Activated T-cell treated with anti-CD3 and anti-CD28 coated beads, Interleukin-2, amount 50 U/mL, for 4 hours (primary cell): ENCODE data around the gene PPFIA4. TPM values are rescaled to one million over a fixed set of nuclear protein-coding genes. Genes with fewer than 3 reads are reported as not detected.

Source experiments
- ATAC-seq, 2 donors: fragments of 200-7000 bp; cut with Tn5 transposase; one replicate each; pipeline ENCODE4 v1.10.0; 2021
- DNase-seq: peaks from one replicate; pipeline ENCODE4 v3.0.0-alpha.2; 2020
- H3K27me3 Mint-ChIP-seq: one replicate; pipeline ENCODE4 v1.8.0; 2021; ENCODE audit warnings: low read depth, mixed read lengths
- H3K36me3 Mint-ChIP-seq: one replicate; pipeline ENCODE4 v1.8.0; 2022; ENCODE audit warnings: mixed read lengths; ENCODE audit not compliant: insufficient read depth
- H3K4me1 Mint-ChIP-seq: one replicate; pipeline ENCODE4 v1.8.0; 2021; ENCODE audit warnings: low read depth, mixed read lengths
- H3K4me3 Mint-ChIP-seq: one replicate; pipeline ENCODE4 v1.8.0; 2021; ENCODE audit warnings: mild to moderate bottlenecking, moderate library complexity, mixed read lengths
- H3K9me3 Mint-ChIP-seq: one replicate; pipeline ENCODE4 v1.8.0; 2021; ENCODE audit warnings: mixed read lengths
- total RNA-seq, 3 donors: library from RNA; stranded (reverse); gene quantifications; one replicate each; pipeline ENCODE4 v1.2.1, GENCODE V29; 2021

The PPFIA4 gene
- total RNA-seq, 3 donors from 2014 or later, result 0.37 to 1.2 (median 0.82) TPM

DNA sequence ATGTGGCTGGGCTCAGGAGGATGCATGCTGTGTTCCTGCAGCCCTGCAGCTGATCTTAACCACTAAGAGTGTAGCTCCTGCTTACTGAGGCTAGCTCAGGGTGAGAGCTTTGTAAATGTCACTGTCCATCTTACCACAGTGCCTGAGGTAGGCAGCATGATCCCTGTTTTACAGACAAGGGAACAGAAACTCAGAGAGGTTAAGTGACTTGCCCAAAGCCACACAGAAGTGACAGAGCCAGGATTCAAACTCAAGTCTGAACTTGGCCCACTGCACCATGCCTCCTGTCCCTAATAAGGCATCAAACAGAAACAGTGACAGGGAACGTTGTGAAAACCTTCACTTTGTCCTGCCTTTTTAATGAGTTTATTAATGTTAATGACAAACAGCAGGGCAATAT lies 27.9 kb downstream of the PPFIA4 start:
- Mint-ChIP-seq H3K4me1 (no peaks in the 10 kb centered on the region), H3K9me3 (no peaks in the 10 kb centered on the region), H3K36me3 (no peaks in the 10 kb centered on the region), H3K27me3 (peaks cover 10% of the 10 kb centered on the region), H3K4me3 (no peak overlapping the region)
- DNase-seq, result no peak
- ATAC-seq, result no peak

DNA sequence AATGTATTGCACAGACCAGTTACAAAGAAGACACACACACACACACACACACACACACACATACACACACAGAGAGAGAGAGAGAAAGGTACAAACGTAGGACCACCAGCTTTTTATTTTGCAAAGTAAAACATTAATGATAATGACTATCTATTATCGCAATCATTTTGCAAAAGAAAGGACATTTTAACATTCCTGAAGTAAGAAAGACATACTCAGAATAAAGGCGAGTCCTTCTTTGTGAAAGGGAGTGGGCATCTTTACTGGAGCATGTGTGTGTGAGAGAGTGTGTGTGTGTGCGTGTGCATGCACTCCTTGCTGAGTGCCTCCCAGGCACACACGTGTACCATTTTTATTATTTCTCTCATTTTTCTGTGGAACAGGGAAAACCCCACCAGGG lies 28.4 kb downstream of the PPFIA4 start:
- H3K36me3 Mint-ChIP-seq, result no peaks in the 10 kb centered on the region

DNA sequence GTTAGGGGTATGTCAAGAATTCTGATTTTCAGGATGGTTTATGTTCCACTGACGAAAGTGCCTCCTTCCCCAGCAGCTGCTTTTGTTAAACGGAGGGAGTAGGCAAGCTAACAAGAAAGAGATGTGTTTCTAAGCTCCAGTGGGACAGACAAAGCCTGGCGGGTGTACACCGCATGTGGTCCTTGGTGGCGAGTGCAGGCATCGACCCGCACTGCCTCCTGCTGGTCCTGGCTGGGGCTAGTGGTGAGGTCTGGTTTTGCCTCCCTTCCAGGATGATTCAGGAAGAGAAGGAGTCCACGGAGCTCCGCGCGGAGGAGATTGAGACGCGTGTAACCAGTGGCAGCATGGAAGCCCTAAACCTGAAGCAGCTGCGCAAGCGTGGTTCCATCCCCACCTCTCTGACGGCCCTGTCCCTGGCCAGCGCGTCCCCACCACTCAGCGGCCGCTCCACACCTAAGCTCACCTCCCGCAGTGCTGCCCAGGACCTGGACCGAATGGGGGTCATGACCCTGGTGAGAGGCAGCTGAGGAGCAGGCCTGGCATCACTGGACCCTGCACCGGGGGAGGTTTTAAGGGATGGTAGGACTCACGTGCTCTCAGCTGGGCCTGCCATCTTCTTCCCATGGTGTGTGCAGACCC lies 29.0 kb downstream of the PPFIA4 start:
- Mint-ChIP-seq H3K4me1 (no peaks in the 10 kb centered on the region), H3K36me3 (no peaks in the 10 kb centered on the region), H3K27me3 (peaks cover 12% of the 10 kb centered on the region), H3K9me3 (no peaks in the 10 kb centered on the region), H3K4me3 (no peak overlapping the region)
- no peak for ATAC-seq
- no peak for DNase-seq

More for the DNA sequence above, 28.4 kb downstream of the PPFIA4 start:
- no peaks in the 10 kb centered on the region for H3K4me1 Mint-ChIP-seq
- peaks cover 12% of the 10 kb centered on the region for H3K27me3 Mint-ChIP-seq
- no peaks in the 10 kb centered on the region for H3K9me3 Mint-ChIP-seq
- DNase-seq (no peak), ATAC-seq (no peak)
- H3K4me3 Mint-ChIP-seq, result no peak overlapping the region

DNA sequence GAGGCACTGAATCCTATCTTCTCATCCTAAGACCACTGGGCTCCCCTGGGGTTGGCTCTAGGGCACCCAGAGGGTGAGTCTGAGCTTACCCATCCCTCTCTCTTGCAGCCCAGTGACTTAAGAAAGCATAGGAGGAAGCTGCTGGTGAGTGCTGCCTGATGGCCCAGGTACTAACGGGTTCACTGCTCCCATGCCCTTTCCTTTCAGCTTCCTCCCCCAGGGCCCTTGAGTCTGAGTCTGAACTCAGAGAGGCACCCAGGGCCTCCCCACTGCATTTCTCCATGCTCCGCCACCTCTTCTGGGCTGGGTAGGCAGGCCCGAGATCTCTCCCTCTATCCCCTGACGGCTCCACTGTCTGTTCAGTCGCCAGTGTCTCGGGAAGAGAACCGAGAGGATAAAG lies 29.7 kb downstream of the PPFIA4 start:
- no peaks in the 10 kb centered on the region for H3K9me3 Mint-ChIP-seq
- H3K4me3 Mint-ChIP-seq, result no peak overlapping the region
- H3K27me3 Mint-ChIP-seq, result peaks cover 8% of the 10 kb centered on the region
- no peaks in the 10 kb centered on the region for H3K36me3 Mint-ChIP-seq
- DNase-seq (no peak), ATAC-seq (no peak)
- no peaks in the 10 kb centered on the region for H3K4me1 Mint-ChIP-seq

DNA sequence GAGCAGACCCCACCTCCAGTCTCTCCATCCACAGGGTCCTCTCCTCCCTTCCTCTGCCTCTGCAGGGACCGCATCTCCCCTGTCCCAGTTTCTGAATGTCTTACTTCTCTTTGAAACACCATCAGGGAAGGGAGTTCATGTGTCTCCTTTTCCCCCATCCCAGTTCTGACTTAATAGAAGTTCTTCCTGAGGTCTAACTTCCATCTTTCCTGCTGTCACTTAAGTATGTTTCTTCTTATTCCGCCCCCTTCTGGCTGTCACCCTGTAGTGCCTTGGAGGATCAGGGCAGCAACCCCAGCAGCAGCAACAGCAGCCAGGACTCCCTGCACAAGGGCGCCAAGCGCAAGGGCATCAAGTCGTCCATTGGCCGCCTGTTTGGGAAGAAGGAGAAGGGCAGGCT lies 30.2 kb downstream of the PPFIA4 start:
- no peak overlapping the region for H3K4me3 Mint-ChIP-seq
- DNase-seq (no peak), ATAC-seq (no peak)
- peaks cover 5% of the 10 kb centered on the region for H3K27me3 Mint-ChIP-seq
- no peaks in the 10 kb centered on the region for H3K9me3 Mint-ChIP-seq
- no peaks in the 10 kb centered on the region for H3K4me1 Mint-ChIP-seq
- H3K36me3 Mint-ChIP-seq, result no peaks in the 10 kb centered on the region

DNA sequence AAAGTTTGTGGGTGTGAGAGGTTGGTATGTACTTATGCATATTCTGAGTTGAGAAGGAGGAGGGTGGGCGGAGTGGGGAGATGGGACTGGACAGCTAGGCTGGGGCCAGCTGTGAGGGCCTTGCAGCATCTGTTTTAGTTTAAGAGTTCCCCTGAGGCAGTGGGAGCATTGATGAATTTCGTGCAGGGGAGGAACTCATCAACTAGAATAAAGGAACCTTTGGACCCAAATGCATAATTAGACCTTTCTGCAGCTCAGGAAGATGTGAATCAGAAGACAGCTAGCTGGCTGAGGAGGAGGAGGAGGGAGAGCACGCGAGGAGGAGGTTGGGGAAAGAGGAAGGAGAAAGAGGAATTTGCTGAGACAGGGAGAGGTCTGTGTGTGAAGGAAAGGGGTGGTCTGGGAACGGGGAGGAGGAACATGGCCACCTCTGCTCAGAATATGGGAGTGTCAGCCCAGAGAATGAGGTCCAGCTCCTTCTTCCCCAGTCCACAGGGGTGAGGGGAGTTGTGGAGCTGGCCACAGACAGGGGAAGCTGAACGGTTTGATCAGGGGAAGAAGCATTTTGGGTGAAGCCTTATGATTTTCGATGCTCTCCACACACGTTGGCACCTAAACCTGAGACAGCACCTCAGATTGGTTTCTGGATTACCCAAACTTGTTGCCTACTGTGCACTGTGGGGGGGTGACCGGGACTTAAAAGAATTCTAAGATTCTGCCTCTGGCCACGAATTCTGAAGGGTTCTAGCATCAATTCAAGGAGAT lies 31.8 kb downstream of the PPFIA4 start:
- Mint-ChIP-seq H3K9me3 (no peaks in the 10 kb centered on the region), H3K4me3 (no peak overlapping the region)

DNA sequence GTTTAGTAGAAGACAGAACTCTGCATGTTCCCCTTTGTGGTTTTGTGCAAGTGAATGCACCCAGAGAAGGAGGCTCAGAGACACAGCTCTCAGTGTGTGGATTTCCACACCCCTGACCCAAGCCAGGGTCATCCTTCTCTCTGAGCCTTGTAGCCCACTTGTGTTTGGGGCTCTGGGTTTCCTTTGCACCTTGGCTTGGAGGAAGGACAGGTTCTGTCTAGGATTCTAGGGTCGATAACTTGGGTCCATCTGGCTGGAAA lies 32.3 kb downstream of the PPFIA4 start:
- no peaks in the 10 kb centered on the region for H3K36me3 Mint-ChIP-seq
- no peak overlapping the region for H3K4me3 Mint-ChIP-seq
- peaks cover 5% of the 10 kb centered on the region for H3K27me3 Mint-ChIP-seq
- no peaks in the 10 kb centered on the region for H3K4me1 Mint-ChIP-seq
- ATAC-seq (no peak), DNase-seq (no peak)
- H3K9me3 Mint-ChIP-seq, result no peaks in the 10 kb centered on the region

More for the DNA sequence above, 31.8 kb downstream of the PPFIA4 start:
- no peaks in the 10 kb centered on the region for H3K4me1 Mint-ChIP-seq
- no peaks in the 10 kb centered on the region for H3K36me3 Mint-ChIP-seq
- ATAC-seq (no peak), DNase-seq (no peak)
- peaks cover 5% of the 10 kb centered on the region for H3K27me3 Mint-ChIP-seq

DNA sequence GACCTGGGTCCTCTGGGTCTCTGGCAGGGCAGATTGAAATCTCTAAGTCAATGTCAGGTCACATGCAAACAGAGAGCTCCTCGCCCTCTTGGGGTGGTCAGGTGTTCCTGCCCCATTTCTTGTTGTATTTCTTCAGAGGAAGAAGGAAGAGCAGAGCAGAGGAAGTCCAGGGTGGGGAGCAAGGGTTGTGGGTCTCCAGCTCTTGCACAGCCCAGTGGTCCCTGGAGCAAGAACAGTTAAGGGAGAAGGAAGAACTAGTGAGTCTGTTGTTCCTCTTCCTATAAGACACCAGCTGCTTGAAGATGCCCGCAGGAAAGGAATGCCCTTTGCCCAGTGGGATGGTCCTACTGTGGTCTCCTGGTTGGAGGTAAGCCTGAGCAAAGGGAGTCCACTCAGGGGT lies 33.2 kb downstream of the PPFIA4 start:
- no peak for ATAC-seq
- no peaks in the 10 kb centered on the region for H3K9me3 Mint-ChIP-seq
- DNase-seq, result no peak
- no peak overlapping the region for H3K4me3 Mint-ChIP-seq
- H3K4me1 Mint-ChIP-seq, result no peaks in the 10 kb centered on the region
- peaks cover 5% of the 10 kb centered on the region for H3K27me3 Mint-ChIP-seq
- no peaks in the 10 kb centered on the region for H3K36me3 Mint-ChIP-seq

DNA sequence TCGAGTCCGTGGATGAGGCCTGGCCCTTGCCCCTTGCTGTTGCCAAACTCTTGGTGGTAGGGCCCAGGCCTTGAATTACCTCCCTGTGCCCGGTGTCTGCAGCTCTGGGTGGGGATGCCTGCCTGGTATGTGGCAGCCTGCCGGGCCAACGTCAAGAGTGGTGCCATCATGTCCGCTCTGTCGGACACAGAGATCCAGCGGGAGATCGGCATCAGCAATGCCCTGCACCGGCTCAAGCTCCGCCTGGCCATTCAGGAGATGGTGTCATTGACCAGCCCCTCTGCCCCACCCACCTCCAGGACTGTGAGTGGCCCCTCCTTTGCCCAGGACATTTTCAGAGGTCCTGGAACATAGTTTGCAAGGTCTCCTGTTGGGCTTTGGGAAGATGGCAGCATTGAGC lies 33.8 kb downstream of the PPFIA4 start:
- DNase-seq, result no peak
- no peak for ATAC-seq

DNA sequence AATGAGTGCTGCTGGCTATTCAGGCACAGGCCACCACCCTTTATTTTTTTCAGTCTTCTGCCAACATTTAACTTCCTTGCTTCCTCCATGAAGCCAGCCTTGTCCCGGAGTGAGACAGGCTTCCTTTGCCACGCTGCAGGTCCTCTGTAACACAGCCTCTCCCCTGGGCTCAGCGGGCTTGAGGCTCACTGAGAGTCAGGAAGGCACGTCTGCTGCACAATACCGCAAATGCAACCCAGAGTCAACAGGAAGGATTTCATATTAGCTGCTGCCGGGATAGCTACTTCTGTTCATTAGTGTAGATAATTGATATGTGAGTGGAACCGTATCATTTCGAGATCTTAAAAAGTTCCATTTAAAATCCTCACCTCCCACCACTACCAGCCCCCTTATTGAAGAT lies 37.0 kb downstream of the PPFIA4 start:
- DNase-seq, result no peak
- H3K4me3 Mint-ChIP-seq, result no peak overlapping the region
- no peaks in the 10 kb centered on the region for H3K36me3 Mint-ChIP-seq
- H3K4me1 Mint-ChIP-seq, result no peaks in the 10 kb centered on the region
- ATAC-seq, result no peak
- peaks cover 2% of the 10 kb centered on the region for H3K27me3 Mint-ChIP-seq
- no peaks in the 10 kb centered on the region for H3K9me3 Mint-ChIP-seq

More for the DNA sequence above, 33.8 kb downstream of the PPFIA4 start:
- peaks cover 5% of the 10 kb centered on the region for H3K27me3 Mint-ChIP-seq
- no peaks in the 10 kb centered on the region for H3K36me3 Mint-ChIP-seq
- no peak overlapping the region for H3K4me3 Mint-ChIP-seq
- no peaks in the 10 kb centered on the region for H3K9me3 Mint-ChIP-seq
- no peaks in the 10 kb centered on the region for H3K4me1 Mint-ChIP-seq

DNA sequence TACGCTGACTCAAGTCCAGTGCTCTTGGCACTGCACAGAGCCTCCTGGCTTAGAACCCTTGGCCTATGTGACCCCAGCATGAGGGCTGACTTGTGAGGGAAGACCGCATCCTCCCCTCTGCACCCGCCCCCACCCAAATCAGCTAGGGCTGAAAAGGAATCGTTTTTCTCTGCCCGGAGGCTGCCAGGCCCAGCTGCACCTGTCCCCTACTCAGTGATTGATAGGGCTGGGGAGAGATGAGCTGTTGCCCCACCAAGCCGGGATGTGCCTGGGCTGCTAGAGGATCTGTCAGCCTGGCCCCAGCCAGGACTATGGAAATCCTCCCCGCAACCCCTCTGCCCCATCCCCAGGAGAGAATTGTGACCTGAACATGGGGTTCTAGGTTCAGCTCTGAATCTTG lies 38.9 kb downstream of the PPFIA4 start:
- Mint-ChIP-seq H3K4me3 (no peak overlapping the region), H3K9me3 (no peaks in the 10 kb centered on the region), H3K36me3 (no peaks in the 10 kb centered on the region), H3K27me3 (no peaks in the 10 kb centered on the region), H3K4me1 (no peaks in the 10 kb centered on the region)
- ATAC-seq (no peak), DNase-seq (no peak)

DNA sequence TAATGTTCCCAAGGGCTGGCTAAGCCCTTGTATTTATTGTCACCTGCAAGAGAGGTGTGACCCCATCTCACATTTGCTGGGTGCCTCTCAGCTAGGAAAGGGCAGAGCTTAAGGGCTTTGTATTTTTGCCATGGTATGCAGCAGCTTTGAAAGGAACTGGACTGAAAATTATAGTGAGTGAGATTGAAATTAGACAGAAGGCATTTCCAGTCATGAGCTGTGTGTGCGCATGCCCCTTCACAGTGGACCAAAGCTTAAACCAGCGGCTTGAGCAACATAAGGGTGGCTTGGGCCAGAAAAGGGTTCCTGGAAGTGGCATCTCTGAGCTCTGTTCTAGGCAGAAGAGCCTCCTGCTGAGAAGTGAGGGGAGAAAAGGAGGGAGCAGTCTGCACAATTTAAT lies 39.7 kb downstream of the PPFIA4 start:
- no peak overlapping the region for H3K4me3 Mint-ChIP-seq
- H3K27me3 Mint-ChIP-seq, result no peaks in the 10 kb centered on the region
- no peaks in the 10 kb centered on the region for H3K36me3 Mint-ChIP-seq
- H3K9me3 Mint-ChIP-seq, result no peaks in the 10 kb centered on the region
- DNase-seq (no peak), ATAC-seq (no peak)
- H3K4me1 Mint-ChIP-seq, result no peaks in the 10 kb centered on the region

DNA sequence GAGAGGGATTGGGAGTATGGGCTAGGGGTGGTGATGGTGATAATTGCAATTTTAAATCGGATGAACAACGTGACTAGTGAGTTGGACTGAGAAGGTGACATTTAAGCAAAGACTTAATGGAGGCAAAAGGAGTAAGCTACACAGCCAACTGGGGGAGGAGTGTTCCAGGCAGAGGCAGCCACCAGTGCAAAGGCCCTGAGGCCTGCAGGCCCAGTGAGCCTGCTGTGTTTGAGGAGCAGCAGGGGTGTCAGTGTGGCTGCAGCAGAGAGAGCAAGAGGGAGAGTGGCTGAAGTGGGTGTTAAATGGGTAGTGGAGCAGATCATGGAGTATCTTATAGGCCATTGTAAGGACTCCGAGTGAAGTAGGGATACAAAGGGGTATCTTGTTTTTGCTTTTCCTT lies 40.7 kb downstream of the PPFIA4 start:
- Mint-ChIP-seq H3K4me3 (no peak overlapping the region), H3K4me1 (no peaks in the 10 kb centered on the region), H3K36me3 (no peaks in the 10 kb centered on the region), H3K27me3 (no peaks in the 10 kb centered on the region), H3K9me3 (no peaks in the 10 kb centered on the region)
- DNase-seq (no peak), ATAC-seq (no peak)

DNA sequence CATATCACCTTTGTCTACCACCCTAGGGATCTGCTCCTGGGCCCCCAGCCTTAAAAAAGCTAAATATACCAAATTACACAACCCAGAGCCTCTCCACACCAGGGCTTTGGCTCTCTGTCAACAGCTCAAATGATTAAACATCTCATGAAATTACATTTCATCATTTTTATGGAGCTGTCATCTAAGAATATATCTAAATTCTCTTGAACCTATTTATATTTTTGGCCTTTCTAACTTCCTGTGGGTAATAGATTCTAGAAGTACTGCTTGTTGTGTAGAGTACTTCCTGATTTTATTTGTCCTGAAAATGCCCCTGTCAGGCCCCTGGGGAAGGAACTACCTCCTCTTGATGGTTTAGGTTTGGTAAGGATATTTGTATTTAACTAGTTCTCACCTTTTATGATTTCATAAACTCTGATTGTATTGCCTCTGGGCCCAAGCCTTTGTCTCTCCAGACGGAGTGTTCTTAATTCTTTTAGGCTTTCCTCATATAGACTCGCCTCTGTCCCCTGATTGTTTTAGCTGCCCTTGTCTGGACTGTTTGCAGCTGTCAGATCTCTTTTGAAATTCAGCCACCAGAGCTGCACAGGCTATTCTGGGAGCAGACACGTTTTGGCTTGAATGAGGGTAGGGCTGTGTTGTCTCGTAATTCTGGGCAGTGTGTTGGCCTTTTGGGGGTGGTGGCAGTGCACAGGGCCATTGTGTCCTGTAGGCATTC lies 42.9 kb downstream of the PPFIA4 start:
- no peaks in the 10 kb centered on the region for H3K9me3 Mint-ChIP-seq
- ATAC-seq (no peak), DNase-seq (no peak)
- peaks cover 13% of the 10 kb centered on the region for H3K27me3 Mint-ChIP-seq
- H3K36me3 Mint-ChIP-seq, result no peaks in the 10 kb centered on the region
- H3K4me1 Mint-ChIP-seq, result no peaks in the 10 kb centered on the region
- H3K4me3 Mint-ChIP-seq, result no peak overlapping the region

DNA sequence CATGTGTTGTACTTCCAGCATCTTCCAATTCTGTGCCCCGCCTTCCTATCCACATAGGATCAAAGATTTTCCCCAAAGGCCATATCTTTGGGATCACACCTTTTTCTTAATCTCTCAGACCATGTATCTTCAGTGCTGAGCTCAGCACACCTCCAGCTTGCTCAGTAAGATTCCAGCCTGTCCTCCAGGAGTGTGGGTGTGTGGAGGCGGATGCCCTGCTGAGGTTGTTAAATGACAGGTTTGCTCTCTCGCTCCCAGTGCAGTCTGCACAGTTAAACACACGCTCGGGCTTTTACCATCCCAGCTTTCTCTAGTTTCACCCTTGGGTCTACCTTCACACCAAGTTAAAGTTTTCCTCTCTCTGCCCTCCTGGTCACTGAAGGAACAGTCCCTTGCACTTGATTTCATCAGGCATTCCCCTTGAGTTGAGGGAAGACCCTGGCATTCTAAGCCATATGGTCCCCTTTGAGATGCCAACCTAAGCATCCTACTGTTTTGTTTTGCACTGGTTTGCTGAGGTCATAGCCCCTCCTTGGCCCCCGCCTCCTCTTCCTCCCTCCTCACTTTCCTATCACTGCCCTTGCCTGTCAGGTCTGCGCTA lies 45.8 kb downstream of the PPFIA4 start:
- H3K4me1 Mint-ChIP-seq, result peaks cover 6% of the 10 kb centered on the region
- H3K36me3 Mint-ChIP-seq, result no peaks in the 10 kb centered on the region
- peaks cover 32% of the 10 kb centered on the region for H3K27me3 Mint-ChIP-seq
- ATAC-seq (no peak), DNase-seq (no peak)
- no peak overlapping the region for H3K4me3 Mint-ChIP-seq
- H3K9me3 Mint-ChIP-seq, result no peaks in the 10 kb centered on the region
